ENCODE results near the gene LRP1-AS.
A peak's percentile ranks its signal among the peaks of the same experiment; 100 is the strongest.

The LRP1-AS gene

DNA sequence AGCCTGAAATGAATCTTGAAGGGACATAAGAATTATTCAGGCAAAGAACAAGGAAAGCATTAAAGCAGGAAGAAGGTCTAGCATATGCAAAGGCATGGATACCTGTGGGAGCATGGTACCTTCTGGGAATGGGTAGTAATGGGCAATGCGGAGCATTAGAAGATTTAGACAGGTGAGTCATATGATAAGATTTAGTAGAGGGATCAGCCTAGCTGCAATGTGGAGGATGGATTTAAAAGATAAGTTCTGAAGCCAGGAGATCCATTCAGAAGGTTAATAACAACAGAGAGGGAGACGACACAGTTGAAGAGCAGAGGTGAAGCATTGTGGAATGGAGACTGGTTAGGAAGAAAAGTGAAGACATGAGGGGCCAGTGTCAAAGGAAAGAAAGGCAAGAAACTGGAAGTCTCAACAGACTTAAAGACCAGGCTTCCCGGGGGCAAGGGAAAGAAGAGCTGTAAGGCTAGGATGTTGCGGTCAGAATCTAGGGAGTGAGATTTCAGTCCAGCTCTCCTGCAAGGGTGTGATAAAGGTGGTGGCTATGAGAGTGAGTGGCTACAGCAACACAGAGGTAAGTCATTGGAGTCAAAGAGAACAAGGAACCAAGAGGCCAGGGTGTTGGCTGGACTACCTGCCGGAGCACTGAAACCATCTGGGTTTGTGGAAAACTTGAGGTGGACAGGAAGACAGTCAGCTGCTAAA is 30.7 kb downstream of the LRP1-AS start:
- no peak for DNase-seq

DNA sequence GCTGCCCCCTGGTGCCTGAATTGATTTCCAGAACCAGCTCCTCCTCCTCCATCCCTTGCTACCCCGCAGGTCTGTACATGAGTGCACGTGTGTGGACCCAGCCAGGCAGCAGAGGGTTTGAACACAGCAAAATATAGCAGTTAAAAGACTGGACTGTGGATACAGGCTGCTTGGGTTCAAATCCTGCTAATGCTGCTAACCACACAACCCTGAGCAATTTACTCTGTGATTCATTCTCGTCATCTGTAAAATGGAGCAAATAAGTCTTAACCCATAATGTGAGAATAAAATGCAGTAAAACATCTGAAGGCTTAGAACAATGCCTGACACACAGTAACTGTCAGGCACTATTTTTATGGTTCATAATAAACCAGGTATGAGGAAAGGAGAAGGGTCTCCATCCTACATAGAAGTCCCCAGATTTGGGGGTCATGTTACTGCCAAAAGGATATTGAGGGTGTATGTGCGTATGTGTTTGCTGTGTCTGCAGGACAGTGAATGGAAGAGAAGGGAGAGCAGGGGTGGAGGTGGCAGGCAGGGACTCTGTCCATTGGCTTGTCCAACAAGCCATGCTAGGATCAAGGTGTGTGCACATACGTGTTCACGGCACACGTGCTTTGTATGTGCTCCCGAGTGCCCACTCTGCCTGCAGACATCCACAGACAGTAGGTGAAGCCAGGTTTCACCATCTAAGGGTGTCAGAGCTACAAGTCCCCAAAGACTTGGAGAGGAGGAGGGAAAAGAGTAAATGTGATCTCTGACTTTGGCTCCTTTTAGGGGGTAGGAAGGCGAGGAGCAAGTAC is 34.7 kb downstream of the LRP1-AS start:
- no peak for DNase-seq

DNA sequence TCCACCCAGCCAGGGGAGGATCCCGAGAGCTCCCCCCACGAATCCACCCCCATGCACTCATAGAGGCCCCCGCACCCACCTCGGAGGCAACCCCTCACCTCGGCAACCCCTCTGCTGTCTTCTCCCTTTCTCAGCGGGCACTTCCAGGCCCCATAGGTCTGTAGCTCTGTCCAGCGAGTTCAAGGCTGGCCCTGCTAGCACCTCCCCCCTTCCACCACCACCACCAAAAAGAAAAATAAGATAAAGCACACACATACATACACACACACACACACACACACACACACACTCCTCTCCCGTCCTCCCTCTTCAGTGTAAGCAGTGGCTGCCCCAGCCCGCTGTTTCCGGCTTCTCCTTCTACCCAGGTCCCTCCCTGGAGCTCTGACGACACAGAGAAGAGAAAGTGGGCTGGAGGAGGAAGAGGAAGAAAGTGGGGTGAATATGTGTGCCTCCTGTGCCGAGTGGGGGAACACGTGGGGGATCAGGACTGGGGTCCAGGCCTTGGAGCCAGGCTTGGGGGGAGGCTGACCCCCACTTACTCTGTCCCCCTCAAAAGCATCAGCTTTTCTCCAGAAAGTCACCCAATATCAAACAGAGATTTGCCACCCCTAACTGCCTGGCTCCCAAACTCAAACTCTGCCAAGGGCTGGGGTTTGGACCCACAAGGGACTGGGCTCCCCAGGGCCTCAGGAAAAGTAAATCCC is 36.2 kb downstream of the LRP1-AS start, which contains the start of gene STAT6:
STAT6 (minus strand) TSS at position 332 of the 704 bp plus-strand sequence. CDS start 3,084 bp downstream, outside the sequence.
- peak; percentile 76 for DNase-seq

DNA sequence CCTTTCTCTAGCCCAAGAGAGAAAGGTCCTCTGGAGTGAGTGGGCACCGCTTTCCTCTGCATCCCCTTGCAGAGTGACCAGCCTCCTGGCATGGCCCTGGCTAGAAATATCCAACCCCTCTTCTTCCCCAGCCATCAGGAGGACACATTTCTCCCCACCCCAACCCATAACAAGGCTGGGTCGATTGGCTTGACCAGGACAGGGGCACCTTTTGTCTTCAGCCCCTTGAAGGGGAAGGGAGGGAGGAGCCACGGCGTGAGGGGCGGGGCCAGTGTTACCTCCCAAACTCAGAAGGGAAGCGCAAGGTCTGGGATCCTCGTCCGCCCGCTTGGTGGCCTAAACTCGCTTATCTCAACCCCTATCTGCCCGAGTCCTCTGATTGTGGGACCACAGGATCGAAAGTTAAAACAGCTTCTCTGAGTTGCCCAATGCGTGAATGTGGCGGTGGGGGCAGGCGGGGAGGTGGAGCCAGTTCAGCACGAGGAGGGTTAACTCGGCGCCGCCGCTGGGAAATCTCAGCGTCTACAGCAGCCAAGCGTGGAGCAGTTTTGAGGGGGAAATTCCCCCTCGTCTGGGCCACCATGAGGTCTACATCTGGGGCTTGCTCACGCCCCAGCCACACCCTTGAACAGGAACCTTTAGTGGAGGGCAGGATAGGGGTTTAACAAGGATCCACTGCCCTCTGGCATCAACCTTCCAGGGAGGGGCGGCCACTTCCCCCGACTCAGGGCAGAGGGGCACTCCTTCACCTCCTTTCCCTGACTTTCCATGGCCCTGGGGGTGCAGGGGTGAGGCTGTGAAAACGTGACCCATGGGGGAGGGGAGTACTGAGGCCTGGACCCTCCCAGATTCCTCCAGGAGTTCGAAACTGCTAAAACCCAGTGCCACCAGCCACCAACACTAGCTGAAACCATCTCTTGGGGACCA is 37.1 kb downstream of the LRP1-AS start:
- DNase-seq: peak; percentile 69

DNA sequence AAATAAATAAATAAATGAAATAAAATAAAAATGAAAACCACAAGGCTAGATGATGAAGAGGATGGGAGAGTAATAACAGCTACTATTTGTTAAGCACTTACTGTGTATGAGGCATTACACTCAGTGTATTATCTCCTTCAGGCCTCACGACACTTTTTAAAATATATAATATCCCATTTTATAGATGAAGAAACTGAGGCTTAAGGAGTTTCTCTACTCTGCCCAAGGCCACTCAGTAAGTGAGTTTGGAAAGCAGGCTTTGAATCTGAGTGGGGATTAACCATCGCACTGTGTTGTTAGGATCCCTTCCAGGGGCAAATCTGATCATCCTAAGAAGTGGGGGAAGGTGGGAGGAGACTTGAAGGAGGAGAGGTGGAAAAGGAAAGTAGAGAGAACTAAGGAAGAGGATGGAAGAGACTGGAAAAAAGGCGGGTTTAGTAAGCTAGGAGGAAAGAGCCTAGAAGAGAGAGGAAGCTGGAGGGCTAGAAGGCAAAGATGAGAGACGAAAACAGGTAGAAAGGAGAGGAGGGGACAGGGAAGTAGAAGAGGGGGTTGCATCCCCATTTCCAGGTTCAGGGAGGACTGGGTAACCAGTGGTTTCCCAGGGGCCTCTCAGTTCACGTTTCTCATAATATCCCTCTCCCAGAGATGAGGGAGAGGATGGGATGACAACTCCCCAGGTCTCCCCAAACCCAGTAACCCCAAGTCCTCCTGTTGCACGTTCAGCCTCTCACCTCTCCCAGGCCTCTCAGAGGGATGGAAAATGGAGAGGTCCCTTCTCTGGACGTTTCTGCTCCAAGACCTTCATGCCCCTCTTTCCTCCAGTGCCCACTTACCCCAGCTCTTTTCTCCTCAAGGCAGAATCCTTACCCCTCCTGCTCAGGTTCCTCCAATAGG is 38.0 kb downstream of the LRP1-AS start:
- no peak for DNase-seq

DNA sequence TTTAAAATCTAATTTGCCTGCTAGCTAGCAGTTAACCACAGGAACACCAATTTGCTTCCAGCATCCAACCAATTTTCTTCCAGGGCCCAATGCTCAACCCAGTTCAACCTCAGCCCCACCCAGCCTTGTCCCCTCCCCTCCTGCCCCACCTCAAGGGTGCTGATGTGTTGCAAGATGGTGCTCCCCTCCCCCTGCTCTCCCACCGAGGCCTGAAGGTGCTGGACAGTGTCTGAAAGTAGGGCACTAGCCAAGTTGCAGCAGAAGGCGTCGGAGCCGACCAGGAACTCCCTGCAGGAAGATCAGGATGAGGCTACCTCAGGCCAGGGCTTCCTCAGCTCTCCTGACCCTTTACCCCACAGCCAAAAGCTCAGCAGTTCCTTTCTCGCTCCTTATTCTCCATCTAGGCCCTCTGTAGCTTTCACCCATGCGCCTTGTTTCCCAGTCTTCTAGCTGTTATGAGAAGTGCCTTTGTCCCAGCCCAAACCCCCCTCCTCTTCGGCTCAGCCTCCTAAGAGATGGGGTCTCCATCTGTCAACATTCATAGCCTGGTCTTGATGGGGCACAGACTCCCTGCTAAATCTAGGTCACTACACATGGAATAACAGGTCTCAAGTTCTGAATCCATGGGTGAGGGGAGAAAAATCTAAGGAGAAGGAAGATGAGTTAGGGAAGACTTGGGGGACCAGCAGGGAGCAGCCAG is 39.8 kb downstream of the LRP1-AS start:
- DNase-seq: no peak

DNA sequence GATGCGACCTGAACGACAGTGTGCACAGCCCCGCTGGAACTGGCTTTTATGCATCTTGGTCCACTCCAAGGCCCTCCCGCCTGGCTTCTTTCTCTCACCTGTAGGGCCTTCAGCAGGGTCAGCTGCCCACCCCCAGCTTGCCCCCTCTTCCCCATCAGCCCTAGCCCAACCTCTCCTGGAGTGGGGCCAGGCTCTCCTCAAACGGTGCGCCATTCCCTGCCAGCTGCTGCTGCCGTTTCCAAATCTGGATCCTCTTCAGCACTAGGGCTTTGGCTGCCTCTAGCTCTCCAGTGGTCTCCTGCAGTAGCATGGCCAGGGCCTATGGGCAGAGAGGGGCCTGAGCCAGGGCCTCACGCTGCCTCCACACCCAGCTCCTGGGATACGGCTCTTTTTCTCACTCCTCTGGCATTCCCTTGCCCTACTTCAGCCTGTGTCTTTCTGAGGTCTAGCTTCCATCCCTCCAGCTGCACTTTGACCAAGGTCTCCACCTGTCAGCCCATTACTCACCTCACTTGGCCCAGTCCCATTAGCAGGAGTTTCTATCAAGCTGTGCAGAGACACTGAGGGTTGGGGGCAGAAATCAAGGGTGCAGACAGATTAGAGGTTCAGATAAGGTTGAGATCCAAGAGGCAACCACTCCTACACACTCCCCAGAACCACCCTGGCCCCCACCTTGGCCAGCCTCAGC is 41.3 kb downstream of the LRP1-AS start:
- no peak for DNase-seq

DNA sequence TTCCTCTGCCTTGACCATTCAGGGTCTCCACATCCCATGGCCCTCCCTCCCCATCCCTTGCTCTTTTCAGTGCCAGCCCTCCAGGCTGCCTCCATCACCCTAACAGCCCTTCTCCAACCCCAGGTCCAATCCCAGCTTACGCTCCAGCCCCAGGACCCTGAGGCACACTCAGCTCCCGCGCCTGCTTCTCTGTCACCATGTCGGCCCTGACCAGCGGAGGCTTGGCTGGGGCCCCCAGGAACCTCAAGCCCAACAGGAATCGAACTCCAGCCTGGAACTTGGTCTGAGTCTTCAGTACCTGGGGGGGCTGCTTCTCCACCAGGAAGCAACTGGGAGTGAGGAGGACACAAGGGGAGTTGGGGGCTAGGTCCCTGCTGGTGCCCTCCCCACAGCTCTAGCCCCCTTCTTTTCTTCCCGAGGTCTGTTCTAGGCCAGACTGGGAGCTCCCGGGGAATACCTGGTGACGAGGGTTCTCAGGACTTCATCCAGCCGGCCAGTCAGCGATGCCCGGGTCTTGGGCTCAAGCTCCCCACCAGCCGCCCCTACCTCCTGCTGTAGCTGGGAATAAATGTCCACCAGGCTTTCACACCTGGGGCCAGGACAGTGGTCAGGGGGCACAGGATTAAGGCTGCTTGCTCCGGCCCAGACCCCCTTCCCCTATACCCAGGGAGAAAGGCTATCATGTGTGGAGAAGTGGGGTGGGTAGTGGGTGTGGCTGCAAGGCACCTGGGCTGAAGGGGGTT is 42.2 kb downstream of the LRP1-AS start:
- no peak for DNase-seq

DNA sequence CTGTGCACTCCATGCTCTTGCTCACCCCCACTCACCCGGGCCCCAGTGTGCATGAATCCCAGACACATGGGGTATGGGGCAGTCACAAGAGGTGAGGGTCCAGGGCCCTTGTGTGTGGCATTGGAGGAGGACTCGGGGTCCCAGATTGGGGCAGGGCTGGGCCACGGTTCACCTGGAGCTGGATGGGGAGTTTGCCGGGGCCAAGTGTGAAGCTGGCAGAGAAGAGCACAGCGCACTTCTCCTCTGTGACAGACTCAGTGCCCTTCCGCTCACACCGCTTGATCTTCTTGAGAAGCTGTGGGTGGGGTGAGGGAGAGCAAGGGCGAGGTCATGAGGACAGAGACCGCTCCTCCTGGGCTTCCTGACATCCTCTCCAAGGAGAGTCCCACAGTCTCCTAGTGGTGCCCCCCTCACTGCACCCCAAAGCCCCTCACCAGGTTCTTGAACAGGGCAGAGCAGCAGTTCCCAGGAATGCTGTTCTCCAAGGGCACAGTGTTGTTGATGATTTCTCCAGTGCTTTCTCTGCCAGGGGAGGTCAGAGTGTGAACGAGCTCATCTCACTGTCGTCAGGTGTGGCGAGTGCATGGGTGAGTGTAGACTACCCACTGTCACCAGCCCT is 43.0 kb downstream of the LRP1-AS start:
- no peak for DNase-seq

DNA sequence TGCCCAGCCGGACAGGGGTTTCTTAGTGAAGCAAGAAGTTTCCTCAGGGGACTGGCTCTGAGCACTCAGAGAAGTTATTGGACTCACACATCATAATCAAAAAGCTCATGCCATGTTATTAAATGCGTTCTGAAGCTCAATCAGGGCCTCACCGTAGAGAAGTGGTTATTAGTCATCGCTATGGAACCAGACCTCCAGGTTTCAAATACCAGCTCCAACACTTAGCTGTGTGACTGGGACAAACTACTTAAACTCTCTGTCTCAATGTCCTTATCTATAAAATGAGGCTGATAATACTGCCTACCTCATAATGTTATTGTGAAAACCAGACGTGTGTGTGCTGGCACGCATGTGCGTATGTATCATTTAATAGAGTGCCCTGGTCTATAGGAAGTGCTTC is 43.6 kb downstream of the LRP1-AS start:
- no peak for DNase-seq

DNA sequence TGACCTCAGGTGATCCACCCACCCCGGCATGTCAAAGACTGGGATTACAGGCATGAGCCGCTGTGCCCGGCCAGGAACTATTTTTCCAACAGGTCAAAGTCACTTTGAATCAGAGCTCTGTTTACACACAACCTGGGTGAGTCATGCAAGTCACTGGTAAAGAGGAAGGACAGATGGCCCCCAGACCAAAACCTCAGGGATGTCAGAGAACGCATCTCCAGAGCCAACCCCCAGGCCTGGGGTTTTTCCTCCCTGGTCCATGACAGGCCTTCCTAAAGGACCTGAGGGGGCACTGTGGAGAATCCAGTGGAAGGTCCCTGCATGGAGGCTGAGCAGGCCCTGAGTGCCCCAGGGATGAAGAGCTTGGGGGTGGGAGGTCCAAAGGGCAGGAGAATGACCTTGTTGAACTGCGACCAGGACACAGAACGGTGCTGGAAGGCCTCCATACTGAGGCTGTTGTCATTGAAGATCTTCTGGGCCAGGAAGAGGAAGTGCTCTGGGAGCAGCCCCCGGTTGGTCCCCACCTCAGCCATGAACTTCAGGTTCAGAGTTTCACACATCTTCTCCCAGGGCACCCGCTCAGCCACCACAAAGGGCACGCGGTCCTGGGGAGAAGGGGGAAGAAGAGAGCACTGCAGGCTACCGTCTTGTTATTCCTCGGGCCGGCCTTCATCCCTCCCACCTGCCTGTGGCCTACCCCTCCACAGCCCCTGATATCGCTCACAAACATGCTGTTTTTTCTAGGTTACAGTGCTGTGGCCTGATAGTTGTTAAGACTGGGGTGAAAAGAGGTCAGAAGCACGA is 45.3 kb downstream of the LRP1-AS start:
- DNase-seq: no peak

DNA sequence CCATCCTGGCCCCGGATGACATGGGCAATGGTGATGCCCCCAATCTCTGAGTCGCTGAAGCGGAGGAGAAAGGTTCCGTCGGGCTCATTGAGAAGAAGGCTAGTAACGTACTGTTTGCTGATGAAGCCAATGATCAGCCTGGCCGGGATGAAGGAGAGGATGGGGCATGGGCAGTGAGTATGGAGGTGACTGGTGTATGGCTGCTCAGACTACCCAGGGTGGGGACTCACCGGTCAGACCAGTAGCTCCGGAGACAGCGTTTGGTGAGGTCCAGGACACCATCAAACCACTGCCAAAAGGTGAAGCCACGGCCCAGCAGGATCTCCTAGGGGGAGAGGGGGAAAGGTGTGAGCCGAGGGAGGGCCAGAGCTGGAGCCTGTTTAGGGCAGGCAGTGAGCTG is 47.7 kb downstream of the LRP1-AS start:
- DNase-seq: no peak

DNA sequence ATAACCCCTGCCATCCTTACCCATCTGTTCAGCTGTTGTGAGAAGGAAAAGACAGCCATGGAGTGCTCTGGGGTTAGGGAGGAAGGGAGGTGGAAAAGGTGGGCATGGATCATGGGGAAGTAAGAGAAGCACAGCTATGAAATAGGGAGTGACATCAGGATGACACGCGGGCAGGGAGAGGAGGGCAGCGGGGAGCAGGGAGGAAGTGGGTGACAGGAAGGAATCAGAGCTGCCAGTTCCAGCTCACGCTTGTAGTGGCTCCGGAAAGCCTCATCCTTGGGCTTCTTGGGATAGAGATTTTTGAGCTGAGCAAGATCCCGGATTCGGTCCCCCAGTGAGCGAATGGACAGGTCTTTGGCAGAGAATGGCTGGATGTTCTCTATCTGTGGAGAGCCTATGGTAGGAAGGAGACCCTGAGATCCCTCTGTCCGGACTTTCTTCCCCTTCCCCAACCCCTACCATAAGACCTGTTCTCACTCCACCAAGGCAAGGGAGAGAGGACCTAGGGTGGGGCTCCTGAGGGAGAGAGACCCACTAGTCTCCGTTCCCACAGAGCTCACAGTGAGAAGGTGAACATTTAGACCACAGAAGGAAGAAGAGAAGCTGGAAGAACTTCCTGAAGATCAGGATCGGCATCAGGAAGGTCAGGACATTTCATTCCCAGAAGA is 48.2 kb downstream of the LRP1-AS start:
- no peak for DNase-seq

DNA sequence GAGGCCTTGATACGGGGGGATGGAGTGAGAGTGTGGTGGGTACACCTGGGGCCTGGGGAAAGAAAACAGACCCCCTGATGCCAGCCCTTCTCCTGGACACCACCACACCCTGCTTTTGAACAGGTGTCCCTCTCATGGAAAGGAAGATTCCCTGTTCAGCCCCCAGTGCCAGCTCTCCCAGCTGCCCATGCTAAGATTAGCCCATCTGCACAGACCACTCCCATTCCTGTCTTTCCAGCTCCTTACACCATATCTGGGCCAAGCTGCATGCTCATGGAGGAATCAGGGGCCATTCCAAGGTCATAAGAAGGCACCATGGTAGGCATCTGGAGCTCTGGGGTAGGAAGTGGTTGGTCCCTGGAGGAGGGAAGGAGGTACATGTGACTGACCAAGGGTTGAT is 48.9 kb downstream of the LRP1-AS start:
- no peak for DNase-seq

DNA sequence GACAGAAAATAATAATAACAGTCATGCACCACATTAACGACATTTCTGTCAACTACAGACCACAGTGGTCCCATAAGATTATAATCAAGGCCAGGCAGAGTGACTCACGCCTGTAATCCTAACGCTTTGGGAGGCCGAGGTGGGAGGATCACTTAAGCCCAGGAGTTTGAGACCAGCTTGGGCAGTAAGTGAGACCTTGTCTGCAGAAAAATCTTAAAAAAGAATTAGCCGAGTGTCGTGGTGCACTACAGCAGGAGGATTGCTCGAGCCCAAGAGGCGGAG is 49.9 kb downstream of the LRP1-AS start:
- DNase-seq: no peak

DNA sequence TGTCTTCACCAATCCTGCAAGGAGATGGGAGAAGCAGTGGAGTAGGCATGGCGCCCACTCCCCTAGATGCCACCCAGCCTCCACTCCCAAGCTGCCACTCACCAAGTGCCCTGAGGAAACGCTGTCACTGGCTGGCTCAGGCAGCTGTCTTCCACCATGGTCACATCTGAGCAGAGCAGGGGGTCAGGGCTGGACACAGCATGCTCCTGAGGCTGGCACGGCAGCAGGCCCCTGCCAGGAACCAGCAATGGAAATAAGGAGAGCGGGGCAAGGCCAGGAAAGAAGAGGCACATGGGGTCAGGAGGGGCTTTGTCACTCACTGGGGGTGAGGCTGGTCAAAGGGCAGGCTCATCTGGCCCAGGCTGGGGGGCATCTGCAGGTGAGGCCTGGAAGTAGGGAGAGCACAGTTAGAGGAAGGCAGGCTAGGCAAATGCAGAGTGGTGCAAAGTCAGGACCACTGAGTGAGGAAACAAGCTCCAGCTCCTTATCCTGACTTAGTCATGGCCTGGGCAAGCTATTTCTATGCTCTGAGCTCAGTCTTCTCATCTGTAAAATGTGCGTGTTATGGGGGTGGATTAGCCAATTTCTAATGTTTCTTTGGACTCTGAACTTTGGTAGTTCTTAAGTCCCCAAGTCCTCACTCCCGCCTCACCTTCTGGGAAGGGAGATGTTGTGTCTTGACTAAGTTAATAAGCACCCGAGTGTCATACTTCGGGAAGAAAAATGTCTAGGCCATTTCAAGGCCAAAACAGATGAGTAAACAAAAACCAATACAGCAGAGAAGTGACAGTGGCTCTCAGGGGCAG is 50.5 kb downstream of the LRP1-AS start:
- no peak for DNase-seq

DNA sequence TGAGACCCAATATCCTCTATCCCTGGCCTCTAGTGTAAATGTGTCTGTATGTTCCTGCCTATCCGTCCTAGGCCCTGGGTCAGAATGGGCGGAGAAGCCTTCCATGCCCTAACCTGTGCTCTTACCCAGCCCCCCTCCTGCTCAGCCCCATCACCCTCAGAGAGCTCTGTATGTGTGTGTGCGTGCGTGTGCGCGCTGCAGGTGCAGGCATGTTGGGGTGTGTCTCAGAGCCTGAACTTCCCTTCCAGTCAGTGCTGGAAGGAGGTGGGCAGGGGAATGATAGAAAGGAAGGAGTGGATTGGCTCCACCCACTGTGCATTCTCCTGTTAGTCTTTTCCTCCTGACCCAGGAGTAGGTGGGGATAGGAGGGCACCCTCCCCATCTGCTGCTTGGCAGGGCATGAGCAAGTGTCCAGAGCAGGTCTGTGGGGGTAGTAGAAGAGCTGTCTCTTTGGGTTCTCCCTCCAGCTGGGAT is 51.3 kb downstream of the LRP1-AS start:
- no peak for DNase-seq
